GM23338 (cell line): ENCODE data around the gene IGSF5. TPM values are rescaled to one million over a fixed set of nuclear protein-coding genes. Genes with fewer than 3 reads are reported as not detected.
A peak's percentile ranks its signal among the peaks of the same experiment; 100 is the strongest.

Source experiments
- ATAC-seq: fragments of 200-7000 bp; cut with Tn5 transposase; 3 replicates; pipeline ENCODE4 v1.9.1; 2020
- DNase-seq: peaks from one replicate; pipeline ENCODE4 v3.0.0-alpha.2; 2015; ENCODE audit warnings: low spot score
- H2AFZ ChIP-seq: fragments of 200-600 bp; sonication (generic); 2 replicates; pipeline ENCODE4 v1.8.0; 2016; ENCODE audit warnings: antibody characterized with exemption, mild to moderate bottlenecking, moderate library complexity
- H3F3A ChIP-seq: fragments of 200-600 bp; sonication (generic); replicated peaks from 2 replicates; pipeline ENCODE4 v1.8.0; 2017; ENCODE audit warnings: antibody characterized with exemption, mixed run types, low read depth
- H3K27ac ChIP-seq: fragments of 200-600 bp; sonication (generic); 2 replicates; pipeline ENCODE4 v1.6.1; 2016; ENCODE audit warnings: low read depth
- H3K27me3 ChIP-seq: fragments of 200-600 bp; sonication (generic); 2 replicates; pipeline ENCODE4 v1.8.0; 2016; ENCODE audit warnings: mild to moderate bottlenecking, mixed run types, moderate library complexity; ENCODE audit not compliant: insufficient read depth
- H3K36me3 ChIP-seq: fragments of 200-600 bp; sonication (generic); 2 replicates; pipeline ENCODE4 v1.8.0; 2016; ENCODE audit warnings: mild to moderate bottlenecking; ENCODE audit not compliant: insufficient read depth
- H3K4me1 ChIP-seq: fragments of 200-600 bp; sonication (generic); 2 replicates; pipeline ENCODE4 v1.8.0; 2016; ENCODE audit warnings: mild to moderate bottlenecking, moderate library complexity; ENCODE audit not compliant: insufficient read depth
- H3K4me2 ChIP-seq: fragments of 200-600 bp; sonication (generic); 2 replicates; pipeline ENCODE4 v1.7.1; 2017; ENCODE audit warnings: mixed run types
- H3K4me3 ChIP-seq: fragments of 200-600 bp; sonication (generic); 2 replicates; pipeline ENCODE4 v1.6.1; 2016; ENCODE audit warnings: mixed run types
- H3K79me2 ChIP-seq: fragments of 200-600 bp; sonication (generic); replicated peaks from 2 replicates; pipeline ENCODE4 v1.8.0; 2017; ENCODE audit warnings: mild to moderate bottlenecking; ENCODE audit not compliant: insufficient read depth
- H3K9me2 ChIP-seq: fragments of 200-600 bp; sonication (generic); 2 replicates; pipeline ENCODE4 v1.8.0; 2017; ENCODE audit not compliant: insufficient read depth
- H4K20me1 ChIP-seq: fragments of 200-600 bp; sonication (generic); replicated peaks from 2 replicates; pipeline ENCODE4 v1.8.0; 2017; ENCODE audit warnings: mild to moderate bottlenecking; ENCODE audit not compliant: insufficient read depth
- H3K27ac Mint-ChIP-seq: 2 replicates; pipeline ENCODE4 v1.8.0; 2020; ENCODE audit warnings: inconsistent platforms, mild to moderate bottlenecking, moderate library complexity, mixed read lengths
- H3K27me3 Mint-ChIP-seq: 3 replicates; pipeline ENCODE4 v1.8.0; 2022; ENCODE audit warnings: low read depth, mild to moderate bottlenecking, moderate library complexity, mixed read lengths, inconsistent platforms; ENCODE audit not compliant: insufficient read depth, poor library complexity
- H3K36me3 Mint-ChIP-seq: 3 replicates; pipeline ENCODE4 v1.8.0; 2021; ENCODE audit warnings: low read depth, mild to moderate bottlenecking, inconsistent platforms, moderate library complexity, mixed read lengths
- H3K4me1 Mint-ChIP-seq: 3 replicates; pipeline ENCODE4 v1.8.0; 2020; ENCODE audit warnings: mild to moderate bottlenecking, inconsistent platforms, mixed read lengths
- H3K4me3 Mint-ChIP-seq: 3 replicates; pipeline ENCODE4 v1.8.0; 2021; ENCODE audit warnings: moderate library complexity, mild to moderate bottlenecking, inconsistent platforms, mixed read lengths
- H3K9me3 Mint-ChIP-seq: 3 replicates; pipeline ENCODE4 v1.8.0; 2020; ENCODE audit warnings: moderate library complexity, mild to moderate bottlenecking, inconsistent platforms, mixed read lengths
- CREB1 ChIP-seq: fragments of 250-450 bp; sonication (Bioruptor Pico); IDR thresholded peaks from 2 replicates; pipeline ENCODE4 v1.5.0; 2020; ENCODE audit warnings: low read depth, mild to moderate bottlenecking, moderate library complexity
- EZH2 ChIP-seq: fragments of 200-600 bp; sonication (generic); IDR thresholded peaks from one replicate; pipeline ENCODE4 v1.8.0; 2017; ENCODE audit warnings: antibody characterized with exemption, mild to moderate bottlenecking, low read depth; ENCODE audit not compliant: unreplicated experiment
- EZH2phosphoT487 ChIP-seq: fragments of 200-600 bp; sonication (generic); IDR thresholded peaks from one replicate; pipeline ENCODE4 v1.8.1; 2018; ENCODE audit warnings: antibody characterized with exemption; ENCODE audit not compliant: unreplicated experiment
- JUNB ChIP-seq: IDR thresholded peaks from one replicate; pipeline ENCODE4 v1.6.1; 2016; ENCODE audit warnings: antibody characterized with exemption; ENCODE audit not compliant: unreplicated experiment
- NANOG ChIP-seq: IDR thresholded peaks from 2 replicates; pipeline ENCODE4 v1.6.1; 2016; ENCODE audit warnings: antibody characterized with exemption, borderline replicate concordance
- POLR2AphosphoS5 ChIP-seq: IDR thresholded peaks from 2 replicates; pipeline ENCODE4 v1.6.1; 2016; ENCODE audit warnings: antibody characterized with exemption, low read depth
- STAT1 ChIP-seq: IDR thresholded peaks from one replicate; pipeline ENCODE4 v1.6.1; 2016; ENCODE audit warnings: antibody characterized with exemption; ENCODE audit not compliant: unreplicated experiment
- ZNF114 ChIP-seq: fragments of 250-450 bp; sonication (Bioruptor Pico); IDR thresholded peaks from 2 replicates; pipeline ENCODE4 v1.5.0; 2020; ENCODE audit warnings: mild to moderate bottlenecking, moderate library complexity
- ZNF331 ChIP-seq: fragments of 250-450 bp; sonication (Bioruptor Pico); IDR thresholded peaks from 2 replicates; pipeline ENCODE4 v1.5.0; 2020; ENCODE audit warnings: low read depth, mild to moderate bottlenecking, moderate library complexity
- polyA plus RNA-seq: library from polyadenylated mRNA; unstranded; fragments of >200 nt; fragmentation: Nextera tagmentation; extraction: Ambion mirVana; gene quantifications from 2 replicates; pipeline ENCODE4 v1.2.1, GENCODE V29; 2016
- total RNA-seq: library from RNA; depleted of rRNA; stranded (reverse); fragments of >200 nt; shearing (Covaris generic); gene quantifications from 2 replicates; pipeline ENCODE4 v1.2.3, GENCODE V29; 2014
- TF ChIP-seq, protein P1 (sequence below): IDR thresholded peaks from 2 replicates; pipeline ENCODE4 v1.6.1; 2016; ENCODE audit warnings: antibody characterized with exemption
- TF ChIP-seq, protein P2 (sequence below): IDR thresholded peaks from one replicate; pipeline ENCODE4 v1.6.1; 2018; ENCODE audit warnings: antibody characterized with exemption; ENCODE audit not compliant: unreplicated experiment
- TF ChIP-seq, protein P3 (sequence below), 2 experiments: fragments of 200-600 bp in 1 of 2; sonication (generic) in 1 of 2; conservative IDR thresholded peaks; 2 replicates each; pipeline versions ENCODE4 v1.5.1 to v1.6.1; 2016 to 2017; ENCODE audit warnings: antibody characterized with exemption in 2 of 2, low read depth in 2 of 2, mild to moderate bottlenecking in 2 of 2, moderate library complexity in 1 of 2
- TF ChIP-seq, protein P4 (sequence below): fragments of 250-450 bp; sonication (Bioruptor Pico); IDR thresholded peaks from 2 replicates; pipeline ENCODE4 v1.5.0; 2020; ENCODE audit warnings: mild to moderate bottlenecking, moderate library complexity

The IGSF5 gene
- total and polyA plus RNA-seq, 2 experiments from 2014 or later = 4.4 to 10.1 TPM

DNA sequence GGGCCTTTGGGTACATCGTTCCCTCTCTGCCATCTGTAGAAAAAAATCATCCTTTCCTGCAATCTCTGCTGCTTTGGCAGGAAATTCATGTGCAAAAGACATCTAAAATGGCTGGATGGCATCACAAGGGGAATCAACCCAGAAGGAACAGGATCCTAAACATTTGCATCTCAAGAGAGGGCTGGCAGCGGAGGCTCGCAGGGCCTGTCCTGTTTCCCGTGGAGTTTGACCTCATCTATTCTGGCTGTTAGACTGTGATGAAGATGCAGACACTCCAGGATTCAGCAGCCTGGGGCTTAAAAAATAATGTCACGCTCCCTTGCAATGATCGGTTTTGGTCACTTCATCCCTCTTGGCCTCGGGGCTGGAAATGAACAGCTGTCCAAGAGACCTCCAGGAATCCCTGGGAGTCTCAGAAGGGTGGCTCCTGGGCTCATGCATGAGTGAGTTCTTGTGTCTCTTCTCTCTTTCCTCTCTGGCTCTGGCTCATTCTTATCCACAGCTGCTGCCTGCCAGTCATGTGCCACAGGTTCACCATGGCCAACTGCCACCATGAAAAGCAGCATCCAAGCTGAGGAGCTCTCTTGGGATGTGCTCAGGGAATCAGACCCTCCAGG is 106.1 kb downstream of the IGSF5 start:
- Mint-ChIP-seq H3K27me3 (peaks cover 11% of the 10 kb centered on the region), H3K27ac (peak overlapping the region; percentile 24; the same call in 1 of the 2 replicates), H3K4me1 (peaks cover 18% of the 10 kb centered on the region), H3K36me3 (peaks cover 6% of the 10 kb centered on the region; the same call in 1 of the 3 replicates), H3K9me3 (peaks cover 4% of the 10 kb centered on the region), H3K4me3 (no peak overlapping the region)
- Histone ChIP-seq H3K36me3 (no peaks in the 10 kb centered on the region), H3K4me2 (no peak overlapping the region), H3K27me3 (no peaks in the 10 kb centered on the region), H3K27ac (no peak overlapping the region; the same call in 1 of the 2 replicates), H3K9me2 (peaks cover 19% of the 10 kb centered on the region; the same call in 1 of the 2 replicates), H3K4me1 (no peaks in the 10 kb centered on the region), H2AFZ (no peak overlapping the region), H3K4me3 (no peak overlapping the region), H3K79me2 (no peaks in the 10 kb centered on the region), H3F3A (no peaks in the 10 kb centered on the region), H4K20me1 (no peaks in the 10 kb centered on the region)
- TF ChIP-seq, protein P1, sequence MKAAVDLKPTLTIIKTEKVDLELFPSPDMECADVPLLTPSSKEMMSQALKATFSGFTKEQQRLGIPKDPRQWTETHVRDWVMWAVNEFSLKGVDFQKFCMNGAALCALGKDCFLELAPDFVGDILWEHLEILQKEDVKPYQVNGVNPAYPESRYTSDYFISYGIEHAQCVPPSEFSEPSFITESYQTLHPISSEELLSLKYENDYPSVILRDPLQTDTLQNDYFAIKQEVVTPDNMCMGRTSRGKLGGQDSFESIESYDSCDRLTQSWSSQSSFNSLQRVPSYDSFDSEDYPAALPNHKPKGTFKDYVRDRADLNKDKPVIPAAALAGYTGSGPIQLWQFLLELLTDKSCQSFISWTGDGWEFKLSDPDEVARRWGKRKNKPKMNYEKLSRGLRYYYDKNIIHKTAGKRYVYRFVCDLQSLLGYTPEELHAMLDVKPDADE = no peak
- TF ChIP-seq ZNF331 = no peak
- no peak for TF ChIP-seq EZH2
- TF ChIP-seq, protein P2, sequence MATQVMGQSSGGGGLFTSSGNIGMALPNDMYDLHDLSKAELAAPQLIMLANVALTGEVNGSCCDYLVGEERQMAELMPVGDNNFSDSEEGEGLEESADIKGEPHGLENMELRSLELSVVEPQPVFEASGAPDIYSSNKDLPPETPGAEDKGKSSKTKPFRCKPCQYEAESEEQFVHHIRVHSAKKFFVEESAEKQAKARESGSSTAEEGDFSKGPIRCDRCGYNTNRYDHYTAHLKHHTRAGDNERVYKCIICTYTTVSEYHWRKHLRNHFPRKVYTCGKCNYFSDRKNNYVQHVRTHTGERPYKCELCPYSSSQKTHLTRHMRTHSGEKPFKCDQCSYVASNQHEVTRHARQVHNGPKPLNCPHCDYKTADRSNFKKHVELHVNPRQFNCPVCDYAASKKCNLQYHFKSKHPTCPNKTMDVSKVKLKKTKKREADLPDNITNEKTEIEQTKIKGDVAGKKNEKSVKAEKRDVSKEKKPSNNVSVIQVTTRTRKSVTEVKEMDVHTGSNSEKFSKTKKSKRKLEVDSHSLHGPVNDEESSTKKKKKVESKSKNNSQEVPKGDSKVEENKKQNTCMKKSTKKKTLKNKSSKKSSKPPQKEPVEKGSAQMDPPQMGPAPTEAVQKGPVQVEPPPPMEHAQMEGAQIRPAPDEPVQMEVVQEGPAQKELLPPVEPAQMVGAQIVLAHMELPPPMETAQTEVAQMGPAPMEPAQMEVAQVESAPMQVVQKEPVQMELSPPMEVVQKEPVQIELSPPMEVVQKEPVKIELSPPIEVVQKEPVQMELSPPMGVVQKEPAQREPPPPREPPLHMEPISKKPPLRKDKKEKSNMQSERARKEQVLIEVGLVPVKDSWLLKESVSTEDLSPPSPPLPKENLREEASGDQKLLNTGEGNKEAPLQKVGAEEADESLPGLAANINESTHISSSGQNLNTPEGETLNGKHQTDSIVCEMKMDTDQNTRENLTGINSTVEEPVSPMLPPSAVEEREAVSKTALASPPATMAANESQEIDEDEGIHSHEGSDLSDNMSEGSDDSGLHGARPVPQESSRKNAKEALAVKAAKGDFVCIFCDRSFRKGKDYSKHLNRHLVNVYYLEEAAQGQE = no peak
- TF ChIP-seq CREB1 = no peak
- no peak for TF ChIP-seq EZH2phosphoT487
- no peak for TF ChIP-seq NANOG
- TF ChIP-seq, protein P3, sequence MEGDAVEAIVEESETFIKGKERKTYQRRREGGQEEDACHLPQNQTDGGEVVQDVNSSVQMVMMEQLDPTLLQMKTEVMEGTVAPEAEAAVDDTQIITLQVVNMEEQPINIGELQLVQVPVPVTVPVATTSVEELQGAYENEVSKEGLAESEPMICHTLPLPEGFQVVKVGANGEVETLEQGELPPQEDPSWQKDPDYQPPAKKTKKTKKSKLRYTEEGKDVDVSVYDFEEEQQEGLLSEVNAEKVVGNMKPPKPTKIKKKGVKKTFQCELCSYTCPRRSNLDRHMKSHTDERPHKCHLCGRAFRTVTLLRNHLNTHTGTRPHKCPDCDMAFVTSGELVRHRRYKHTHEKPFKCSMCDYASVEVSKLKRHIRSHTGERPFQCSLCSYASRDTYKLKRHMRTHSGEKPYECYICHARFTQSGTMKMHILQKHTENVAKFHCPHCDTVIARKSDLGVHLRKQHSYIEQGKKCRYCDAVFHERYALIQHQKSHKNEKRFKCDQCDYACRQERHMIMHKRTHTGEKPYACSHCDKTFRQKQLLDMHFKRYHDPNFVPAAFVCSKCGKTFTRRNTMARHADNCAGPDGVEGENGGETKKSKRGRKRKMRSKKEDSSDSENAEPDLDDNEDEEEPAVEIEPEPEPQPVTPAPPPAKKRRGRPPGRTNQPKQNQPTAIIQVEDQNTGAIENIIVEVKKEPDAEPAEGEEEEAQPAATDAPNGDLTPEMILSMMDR (conservative IDR thresholded peaks at IDR 0.05; ENCODE audit: low read depth in 2 of 2) = no peak
- TF ChIP-seq JUNB = no peak
- TF ChIP-seq, protein P4, sequence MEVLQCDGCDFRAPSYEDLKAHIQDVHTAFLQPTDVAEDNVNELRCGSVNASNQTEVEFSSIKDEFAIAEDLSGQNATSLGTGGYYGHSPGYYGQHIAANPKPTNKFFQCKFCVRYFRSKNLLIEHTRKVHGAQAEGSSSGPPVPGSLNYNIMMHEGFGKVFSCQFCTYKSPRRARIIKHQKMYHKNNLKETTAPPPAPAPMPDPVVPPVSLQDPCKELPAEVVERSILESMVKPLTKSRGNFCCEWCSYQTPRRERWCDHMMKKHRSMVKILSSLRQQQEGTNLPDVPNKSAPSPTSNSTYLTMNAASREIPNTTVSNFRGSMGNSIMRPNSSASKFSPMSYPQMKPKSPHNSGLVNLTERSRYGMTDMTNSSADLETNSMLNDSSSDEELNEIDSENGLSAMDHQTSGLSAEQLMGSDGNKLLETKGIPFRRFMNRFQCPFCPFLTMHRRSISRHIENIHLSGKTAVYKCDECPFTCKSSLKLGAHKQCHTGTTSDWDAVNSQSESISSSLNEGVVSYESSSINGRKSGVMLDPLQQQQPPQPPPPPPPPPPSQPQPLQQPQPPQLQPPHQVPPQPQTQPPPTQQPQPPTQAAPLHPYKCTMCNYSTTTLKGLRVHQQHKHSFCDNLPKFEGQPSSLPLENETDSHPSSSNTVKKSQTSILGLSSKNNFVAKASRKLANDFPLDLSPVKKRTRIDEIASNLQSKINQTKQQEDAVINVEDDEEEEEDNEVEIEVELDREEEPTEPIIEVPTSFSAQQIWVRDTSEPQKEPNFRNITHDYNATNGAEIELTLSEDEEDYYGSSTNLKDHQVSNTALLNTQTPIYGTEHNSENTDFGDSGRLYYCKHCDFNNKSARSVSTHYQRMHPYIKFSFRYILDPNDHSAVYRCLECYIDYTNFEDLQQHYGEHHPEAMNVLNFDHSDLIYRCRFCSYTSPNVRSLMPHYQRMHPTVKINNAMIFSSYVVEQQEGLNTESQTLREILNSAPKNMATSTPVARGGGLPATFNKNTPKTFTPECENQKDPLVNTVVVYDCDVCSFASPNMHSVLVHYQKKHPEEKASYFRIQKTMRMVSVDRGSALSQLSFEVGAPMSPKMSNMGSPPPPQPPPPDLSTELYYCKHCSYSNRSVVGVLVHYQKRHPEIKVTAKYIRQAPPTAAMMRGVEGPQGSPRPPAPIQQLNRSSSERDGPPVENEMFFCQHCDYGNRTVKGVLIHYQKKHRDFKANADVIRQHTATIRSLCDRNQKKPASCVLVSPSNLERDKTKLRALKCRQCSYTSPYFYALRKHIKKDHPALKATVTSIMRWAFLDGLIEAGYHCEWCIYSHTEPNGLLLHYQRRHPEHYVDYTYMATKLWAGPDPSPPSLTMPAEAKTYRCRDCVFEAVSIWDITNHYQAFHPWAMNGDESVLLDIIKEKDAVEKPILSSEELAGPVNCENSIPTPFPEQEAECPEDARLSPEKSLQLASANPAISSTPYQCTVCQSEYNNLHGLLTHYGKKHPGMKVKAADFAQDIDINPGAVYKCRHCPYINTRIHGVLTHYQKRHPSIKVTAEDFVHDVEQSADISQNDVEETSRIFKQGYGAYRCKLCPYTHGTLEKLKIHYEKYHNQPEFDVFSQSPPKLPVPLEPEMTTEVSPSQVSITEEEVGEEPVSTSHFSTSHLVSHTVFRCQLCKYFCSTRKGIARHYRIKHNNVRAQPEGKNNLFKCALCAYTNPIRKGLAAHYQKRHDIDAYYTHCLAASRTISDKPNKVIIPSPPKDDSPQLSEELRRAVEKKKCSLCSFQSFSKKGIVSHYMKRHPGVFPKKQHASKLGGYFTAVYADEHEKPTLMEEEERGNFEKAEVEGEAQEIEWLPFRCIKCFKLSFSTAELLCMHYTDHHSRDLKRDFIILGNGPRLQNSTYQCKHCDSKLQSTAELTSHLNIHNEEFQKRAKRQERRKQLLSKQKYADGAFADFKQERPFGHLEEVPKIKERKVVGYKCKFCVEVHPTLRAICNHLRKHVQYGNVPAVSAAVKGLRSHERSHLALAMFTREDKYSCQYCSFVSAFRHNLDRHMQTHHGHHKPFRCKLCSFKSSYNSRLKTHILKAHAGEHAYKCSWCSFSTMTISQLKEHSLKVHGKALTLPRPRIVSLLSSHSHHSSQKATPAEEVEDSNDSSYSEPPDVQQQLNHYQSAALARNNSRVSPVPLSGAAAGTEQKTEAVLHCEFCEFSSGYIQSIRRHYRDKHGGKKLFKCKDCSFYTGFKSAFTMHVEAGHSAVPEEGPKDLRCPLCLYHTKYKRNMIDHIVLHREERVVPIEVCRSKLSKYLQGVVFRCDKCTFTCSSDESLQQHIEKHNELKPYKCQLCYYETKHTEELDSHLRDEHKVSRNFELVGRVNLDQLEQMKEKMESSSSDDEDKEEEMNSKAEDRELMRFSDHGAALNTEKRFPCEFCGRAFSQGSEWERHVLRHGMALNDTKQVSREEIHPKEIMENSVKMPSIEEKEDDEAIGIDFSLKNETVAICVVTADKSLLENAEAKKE = no peak
- no peak for TF ChIP-seq ZNF114 (CRISPR knock-in tag)
- TF ChIP-seq STAT1 = no peak
- TF ChIP-seq POLR2AphosphoS5 = no peak
- DNase-seq (no peak), ATAC-seq (peak; percentile 33; the same call in 1 of the 3 replicates)
